Upper lobe of right lung (tissue), 1 donor: ENCODE data around the gene B3GNT2. TPM values are rescaled to one million over a fixed set of nuclear protein-coding genes. Genes with fewer than 3 reads are reported as not detected.

Experiments
- ATAC-seq: fragments of 200-7000 bp; cut with Tn5 transposase; one replicate; pipeline ENCODE4 v1.9.1; 2020; ENCODE audit warnings: mild to moderate bottlenecking, moderate library complexity
- DNase-seq: peaks from one replicate; pipeline ENCODE4 v3.0.0-alpha.2; 2020
- H3K27ac ChIP-seq: fragments of 200-600 bp; one replicate; pipeline ENCODE4 v1.8.0; 2022
- H3K27me3 ChIP-seq: fragments of 200-600 bp; one replicate; pipeline ENCODE4 v1.8.0; 2022; ENCODE audit warnings: mild to moderate bottlenecking
- H3K36me3 ChIP-seq: fragments of 200-600 bp; one replicate; pipeline ENCODE4 v1.8.0; 2022
- H3K4me1 ChIP-seq: fragments of 200-600 bp; one replicate; pipeline ENCODE4 v1.8.0; 2022
- H3K4me3 ChIP-seq: fragments of 200-600 bp; one replicate; pipeline ENCODE4 v1.8.0; 2022; ENCODE audit warnings: mild to moderate bottlenecking
- H3K9me3 ChIP-seq: fragments of 200-600 bp; one replicate; pipeline ENCODE4 v1.8.0; 2022
- CTCF ChIP-seq: fragments of 200-600 bp; IDR thresholded peaks from one replicate; pipeline ENCODE4 v1.8.0; 2022; ENCODE audit warnings: antibody characterized with exemption
- intact Hi-C: fragments of 100-400 bp; cut with DNase I; formaldehyde crosslinking; loops from one replicate; pipeline ENCODE4 v1.11.0; 2022
- total RNA-seq: library from RNA; stranded (reverse); fragmentation: NEBNext Ultra II Directional; extraction: Animal tissue kit (Norgen Biotek cat#: 25700); gene quantifications from one replicate; pipeline ENCODE4 v1.2.1, GENCODE V29; 2021
- donor health status: DM: no; HTN: yes; CAD: no; lungs with severe emphysema.

Gene B3GNT2
- total RNA-seq, 1 donor from 2014 or later: 38.6 TPM

- no peak for TF ChIP-seq CTCF
- intact Hi-C loops: no loop called here
- no peak overlapping the region for H3K27ac ChIP-seq
- peaks cover 61% of the 10 kb centered on the region for H3K4me1 ChIP-seq
- no peaks in the 10 kb centered on the region for H3K9me3 ChIP-seq
- no peak overlapping the region for H3K4me3 ChIP-seq
- DNase-seq (no peak), ATAC-seq (no peak)
- no peaks in the 10 kb centered on the region for H3K27me3 ChIP-seq
- H3K36me3 ChIP-seq: no peaks in the 10 kb centered on the region
Measured at GRCh38 chr2:62200291-62200841, 4.5 kb downstream of the B3GNT2 start.

DNA sequence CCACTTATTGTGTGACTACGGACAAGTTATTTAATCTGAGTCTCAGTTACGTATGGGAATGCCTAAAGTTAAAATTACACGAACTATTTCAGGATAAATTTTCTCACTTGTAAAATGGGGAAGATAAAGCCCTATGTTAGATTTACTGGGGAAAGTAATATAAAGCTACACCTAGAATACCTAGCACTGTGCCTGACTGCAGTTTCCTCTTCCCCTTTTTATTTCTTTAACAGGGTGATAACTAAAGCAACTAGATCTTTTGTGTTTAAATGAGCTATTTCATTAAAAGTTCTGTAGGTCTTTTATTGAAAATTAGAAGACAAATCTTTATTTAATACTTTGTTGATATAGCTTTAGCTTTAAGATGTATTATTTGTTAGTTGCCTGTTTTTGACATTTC, 5.0 kb downstream of the B3GNT2 start:
- no peak for DNase-seq
- Histone ChIP-seq H3K36me3 (no peaks in the 10 kb centered on the region), H3K4me3 (no peak overlapping the region), H3K27me3 (no peaks in the 10 kb centered on the region), H3K27ac (no peak overlapping the region), H3K4me1 (peaks cover 65% of the 10 kb centered on the region), H3K9me3 (no peaks in the 10 kb centered on the region)
- intact Hi-C loops: no loop called here
- TF ChIP-seq CTCF: no peak
- ATAC-seq: no peak

DNA sequence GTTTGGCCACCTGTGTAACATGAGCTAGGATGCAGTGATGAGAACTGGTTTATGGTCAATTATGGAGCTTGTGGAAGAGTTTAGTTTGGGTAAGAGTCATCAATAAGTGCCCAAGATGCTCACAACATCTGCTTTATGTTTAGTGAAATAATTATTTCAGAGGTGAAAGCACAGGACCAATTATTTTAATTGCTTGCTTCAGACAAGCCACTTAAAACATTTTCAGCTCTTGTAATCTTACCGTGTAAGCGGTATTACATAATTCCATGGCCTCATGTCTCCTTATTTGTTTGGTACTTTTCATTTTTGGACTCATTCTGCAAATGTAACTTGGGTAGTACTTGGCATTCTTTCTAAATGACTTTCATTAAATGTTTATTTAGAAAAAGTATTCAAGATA, 5.4 kb downstream of the B3GNT2 start:
- no peaks in the 10 kb centered on the region for H3K9me3 ChIP-seq
- no peak overlapping the region for H3K4me3 ChIP-seq
- no peaks in the 10 kb centered on the region for H3K36me3 ChIP-seq
- ATAC-seq (peak; percentile 14), DNase-seq (no peak)
- no peak overlapping the region for H3K27ac ChIP-seq
- H3K27me3 ChIP-seq: no peaks in the 10 kb centered on the region
- TF ChIP-seq CTCF: no peak
- intact Hi-C loops: no loop called here
- peaks cover 69% of the 10 kb centered on the region for H3K4me1 ChIP-seq

DNA sequence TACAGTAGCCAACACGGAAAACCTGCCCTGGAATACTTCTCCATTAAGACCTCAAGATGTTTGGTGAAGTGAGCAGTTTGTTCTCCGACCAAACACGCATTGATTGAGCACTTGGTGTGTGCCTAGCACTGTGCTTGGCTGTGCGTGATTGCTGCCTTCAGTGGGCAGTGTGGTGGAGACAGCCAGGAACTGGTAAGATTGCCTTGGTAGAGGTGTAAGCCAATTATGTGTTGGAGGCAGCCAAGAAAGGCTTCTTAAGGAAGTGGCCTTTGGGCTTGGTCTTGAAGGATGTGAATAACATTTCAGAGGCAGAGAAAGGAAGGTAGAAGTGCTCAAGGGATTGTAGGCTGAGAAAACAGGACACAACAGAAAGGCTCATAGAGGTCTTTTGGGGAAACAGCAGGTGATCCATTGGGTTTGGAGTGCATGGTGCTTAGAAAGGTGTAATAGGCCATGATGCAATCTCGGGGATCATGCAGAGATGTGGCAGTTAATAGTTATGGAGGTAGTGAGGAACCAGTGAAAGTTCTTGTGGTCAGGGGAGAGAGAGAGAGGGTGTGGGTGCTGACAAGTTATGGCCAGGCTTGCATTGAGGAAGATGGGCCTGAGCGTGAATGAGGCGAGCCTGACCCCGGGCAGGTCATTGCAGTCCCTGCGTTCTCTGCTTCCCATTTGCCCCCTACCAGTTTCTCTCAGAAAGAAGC, 6.3 kb downstream of the B3GNT2 start:
- TF ChIP-seq CTCF: no peak
- no peaks in the 10 kb centered on the region for H3K36me3 ChIP-seq
- no peak overlapping the region for H3K4me3 ChIP-seq
- H3K27ac ChIP-seq: peak overlapping the region; percentile 34
- H3K27me3 ChIP-seq: no peaks in the 10 kb centered on the region
- DNase-seq (no peak), ATAC-seq (peak; percentile 56)
- H3K4me1 ChIP-seq: peaks cover 69% of the 10 kb centered on the region
- intact Hi-C loops: no loop called here
- no peaks in the 10 kb centered on the region for H3K9me3 ChIP-seq

DNA sequence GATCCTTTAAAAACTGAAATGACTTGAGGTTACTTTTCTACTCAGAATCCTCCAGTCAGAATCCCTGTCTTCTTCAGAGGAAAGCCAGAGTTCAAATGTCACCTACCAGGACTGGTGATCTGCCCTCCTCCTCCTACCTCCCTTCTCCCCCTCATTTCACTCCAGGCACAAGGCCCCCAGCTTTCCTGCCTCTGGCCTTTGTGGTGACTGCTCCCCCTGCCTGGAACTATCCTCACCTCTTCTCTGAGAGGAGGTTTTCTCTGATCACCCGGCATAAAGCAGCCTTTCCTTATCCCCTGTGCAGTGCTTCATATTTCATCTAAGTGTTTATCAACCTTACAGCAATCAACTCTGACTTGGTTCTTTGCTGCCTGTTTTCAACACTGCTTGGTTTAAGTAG, 6.8 kb downstream of the B3GNT2 start:
- no peaks in the 10 kb centered on the region for H3K27me3 ChIP-seq
- H3K27ac ChIP-seq: no peak overlapping the region
- intact Hi-C loops: no loop called here
- no peaks in the 10 kb centered on the region for H3K9me3 ChIP-seq
- ATAC-seq (no peak), DNase-seq (no peak)
- no peak overlapping the region for H3K4me3 ChIP-seq
- no peaks in the 10 kb centered on the region for H3K36me3 ChIP-seq
- peaks cover 72% of the 10 kb centered on the region for H3K4me1 ChIP-seq
- no peak for TF ChIP-seq CTCF
